Activated naive CD4-positive, alpha-beta T cell treated with anti-CD3 and anti-CD28 coated beads, Interleukin-2, amount 50 U/mL, for 72 hours (primary cell): Measurements from ENCODE around the gene UBE3B. TPM values are rescaled to one million over a fixed set of nuclear protein-coding genes. Genes with fewer than 3 reads are reported as not detected.
A peak's percentile ranks its signal among the peaks of the same experiment; 100 is the strongest.

Experiments used
- ATAC-seq, 2 donors: fragments of 150-1000 bp; cut with Tn5 transposase; 2 replicates each; pipeline ENCODE4 v1.10.0; 2021; ENCODE audit warnings: mild to moderate bottlenecking in 2 of 2, moderate library complexity in 2 of 2
- DNase-seq, 2 donors: peaks; one replicate each; pipeline ENCODE4 v3.0.0; 2021 to 2022; ENCODE audit warnings: low spot score in 2 of 2
- H3K27ac Mint-ChIP-seq, 2 donors: one replicate each; pipeline ENCODE4 v1.8.0; 2022; ENCODE audit warnings: mild to moderate bottlenecking in 2 of 2, mixed read lengths in 2 of 2
- H3K36me3 Mint-ChIP-seq, 2 donors: one replicate each; pipeline ENCODE4 v1.8.0; 2022; ENCODE audit warnings: mixed read lengths in 2 of 2
- H3K9me3 Mint-ChIP-seq, 2 donors: one replicate each; pipeline ENCODE4 v1.8.0; 2022; ENCODE audit warnings: mixed read lengths in 2 of 2
- total RNA-seq, 2 donors: library from RNA; stranded (reverse); gene quantifications; one replicate each; pipeline ENCODE4 v1.2.3, GENCODE V29; 2022

The UBE3B gene
- total RNA-seq, 2 donors from 2014 or later, result 28.8 to 37.6 TPM

GRCh38 chr12:109527489-109528123 lies 50.2 kb downstream of the UBE3B start:
- Mint-ChIP-seq H3K9me3 (no peaks in the 10 kb centered on the region), H3K36me3 (no peaks in the 10 kb centered on the region), H3K27ac (peak overlapping the region in 1 of 2 donors; percentile 91)
- ATAC-seq (no peak), DNase-seq (no peak)

DNA sequence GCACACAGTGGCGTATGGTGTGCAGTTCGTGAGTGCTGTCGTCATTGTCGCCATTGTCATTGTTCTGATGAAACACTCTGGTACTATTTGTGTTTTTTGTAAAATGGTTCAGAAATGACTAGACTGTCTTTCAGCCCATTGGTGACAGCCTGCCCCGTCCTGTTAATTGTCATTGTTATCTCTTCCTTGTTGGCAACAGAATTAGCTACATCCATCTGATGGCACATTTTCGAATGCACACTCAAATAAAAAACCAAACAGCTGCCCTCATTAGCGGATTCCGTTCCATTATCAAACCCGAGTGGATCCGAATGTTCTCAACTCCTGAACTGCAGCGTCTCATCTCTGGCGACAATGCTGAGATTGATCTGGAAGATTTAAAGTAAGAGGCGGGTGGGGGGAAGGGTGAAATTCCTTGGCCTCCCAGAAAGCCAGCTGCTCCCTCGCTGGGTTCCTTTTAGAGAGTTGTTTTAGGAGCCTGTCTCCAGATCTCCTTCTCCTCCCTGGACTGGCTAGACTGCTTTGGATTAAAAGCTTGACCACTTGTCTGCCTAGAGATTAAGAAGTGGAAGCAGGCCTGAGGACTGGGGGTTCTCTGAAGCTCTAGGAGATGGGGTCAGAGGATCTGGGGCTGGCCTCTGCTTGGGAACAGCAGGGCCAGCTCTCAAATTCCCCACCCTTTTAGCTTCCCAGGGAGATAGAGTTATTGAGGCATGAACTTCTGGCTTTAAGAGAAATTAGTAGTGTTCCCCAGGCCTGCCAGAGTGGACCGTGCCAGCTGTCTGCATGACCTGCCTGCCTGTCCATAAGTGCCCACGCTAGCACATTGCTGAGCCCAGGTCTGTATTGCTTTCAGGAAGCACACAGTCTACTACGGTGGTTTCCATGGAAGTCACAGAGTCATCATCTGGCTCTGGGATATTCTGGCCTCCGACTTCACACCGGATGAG lies 52.5 kb downstream of the UBE3B start:
- Mint-ChIP-seq H3K27ac (peak overlapping the region in 1 of 2 donors; percentile 30), H3K9me3 (no peaks in the 10 kb centered on the region), H3K36me3 (no peaks in the 10 kb centered on the region)
- no peak for ATAC-seq
- DNase-seq, result no peak

- DNase-seq (no peak), ATAC-seq (no peak)
- H3K36me3 Mint-ChIP-seq, result no peaks in the 10 kb centered on the region
- H3K27ac Mint-ChIP-seq, result no peak overlapping the region
- H3K9me3 Mint-ChIP-seq, result no peaks in the 10 kb centered on the region
Measured at GRCh38 chr12:109531411-109531810, 54.0 kb downstream of the UBE3B start.

- Mint-ChIP-seq H3K36me3 (no peaks in the 10 kb centered on the region), H3K9me3 (no peaks in the 10 kb centered on the region), H3K27ac (no peak overlapping the region)
- no peak for ATAC-seq
- DNase-seq, result no peak
Measured at GRCh38 chr12:109532721-109533486, 55.5 kb downstream of the UBE3B start.

GRCh38 chr12:109533487-109533740 lies 56.0 kb downstream of the UBE3B start:
- H3K9me3 Mint-ChIP-seq, result no peaks in the 10 kb centered on the region
- H3K27ac Mint-ChIP-seq, result peak overlapping the region in 1 of 2 donors; percentile 14
- ATAC-seq, result no peak
- no peak for DNase-seq
- no peaks in the 10 kb centered on the region for H3K36me3 Mint-ChIP-seq

GRCh38 chr12:109534456-109534855 lies 57.0 kb downstream of the UBE3B start:
- Mint-ChIP-seq H3K36me3 (no peaks in the 10 kb centered on the region), H3K27ac (peak overlapping the region in 1 of 2 donors; percentile 29), H3K9me3 (no peaks in the 10 kb centered on the region)
- no peak for ATAC-seq
- no peak for DNase-seq

DNA sequence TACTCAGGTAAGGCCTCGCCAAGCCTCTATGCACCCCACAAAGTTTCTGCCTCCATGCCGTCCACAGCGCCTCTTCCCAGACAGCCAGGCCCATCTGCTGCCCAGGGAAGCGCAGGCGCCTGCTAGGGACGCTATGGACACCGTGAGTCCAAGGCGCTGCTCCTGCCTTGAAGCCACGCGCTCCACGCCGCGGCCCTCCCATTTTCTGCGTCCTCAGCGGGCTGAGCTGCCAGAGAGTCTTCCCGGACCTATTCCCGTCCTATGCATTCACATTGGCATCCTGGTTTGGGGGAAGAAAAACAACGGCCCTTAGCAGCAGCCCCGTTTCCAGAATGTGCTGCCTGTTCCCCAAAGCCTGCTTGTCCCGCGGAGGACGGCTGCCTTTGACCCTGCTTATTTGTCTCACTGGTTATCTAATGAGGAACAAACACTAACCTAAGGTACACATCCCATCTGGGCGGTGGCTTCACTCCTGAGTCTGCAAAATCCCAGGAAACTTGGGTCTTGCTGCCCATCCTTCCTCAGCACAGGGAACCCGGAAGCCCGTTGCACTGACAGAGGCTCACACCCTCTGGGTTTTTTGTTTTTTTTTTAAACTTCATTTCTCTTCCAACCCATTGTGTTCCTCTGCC lies 57.9 kb downstream of the UBE3B start:
- Mint-ChIP-seq H3K36me3 (no peaks in the 10 kb centered on the region), H3K9me3 (no peaks in the 10 kb centered on the region), H3K27ac (peak overlapping the region in 1 of 2 donors; percentile 44)
- DNase-seq (no peak), ATAC-seq (no peak)

GRCh38 chr12:109535863-109536250 lies 58.4 kb downstream of the UBE3B start:
- H3K27ac Mint-ChIP-seq, result no peak overlapping the region
- no peak for ATAC-seq
- DNase-seq, result no peak
- no peaks in the 10 kb centered on the region for H3K36me3 Mint-ChIP-seq
- no peaks in the 10 kb centered on the region for H3K9me3 Mint-ChIP-seq

GRCh38 chr12:109537136-109537535 lies 59.7 kb downstream of the UBE3B start:
- ATAC-seq (no peak), DNase-seq (no peak)
- no peaks in the 10 kb centered on the region for H3K9me3 Mint-ChIP-seq
- H3K27ac Mint-ChIP-seq, result no peak overlapping the region
- no peaks in the 10 kb centered on the region for H3K36me3 Mint-ChIP-seq

DNA sequence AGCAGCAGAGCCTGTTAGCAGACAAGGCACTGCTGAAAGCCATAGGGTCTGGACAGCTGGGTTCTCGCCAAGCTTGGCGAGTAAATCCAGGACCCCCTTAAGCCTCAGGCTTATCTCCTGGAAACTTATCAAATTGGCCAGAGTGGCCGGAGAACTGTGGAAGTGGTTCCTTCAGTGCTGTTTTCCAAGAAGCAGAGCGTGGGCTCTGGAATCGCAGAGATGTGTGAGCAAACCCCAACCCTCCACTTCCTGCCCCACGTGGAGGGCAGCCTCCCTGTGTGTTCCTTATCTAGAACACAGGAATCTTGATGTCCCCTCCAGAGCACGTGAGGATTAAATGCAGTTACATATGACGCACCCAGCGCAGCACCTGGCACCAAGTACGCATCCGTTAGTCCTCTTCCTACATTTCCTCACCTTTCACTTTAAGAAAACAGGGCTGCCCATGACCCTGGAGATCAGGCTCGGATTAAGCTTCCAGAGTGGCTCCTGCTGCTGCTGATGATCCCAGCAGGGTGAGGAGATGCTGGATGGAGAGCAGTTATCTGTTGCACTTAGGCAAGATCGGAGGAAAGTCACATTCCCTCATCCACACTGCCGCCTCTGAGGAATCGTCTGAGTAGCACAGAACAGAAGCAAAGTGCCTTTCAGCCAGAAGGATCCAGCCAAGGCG lies 60.9 kb downstream of the UBE3B start:
- no peak for DNase-seq
- no peak overlapping the region for H3K27ac Mint-ChIP-seq
- no peak for ATAC-seq
- no peaks in the 10 kb centered on the region for H3K36me3 Mint-ChIP-seq
- no peaks in the 10 kb centered on the region for H3K9me3 Mint-ChIP-seq

GRCh38 chr12:109539508-109539907 lies 62.1 kb downstream of the UBE3B start:
- ATAC-seq (no peak), DNase-seq (no peak)
- Mint-ChIP-seq H3K27ac (no peak overlapping the region), H3K9me3 (no peaks in the 10 kb centered on the region), H3K36me3 (no peaks in the 10 kb centered on the region)

- no peak for ATAC-seq
- no peaks in the 10 kb centered on the region for H3K36me3 Mint-ChIP-seq
- peak overlapping the region in 1 of 2 donors; percentile 36 for H3K27ac Mint-ChIP-seq
- no peak for DNase-seq
- no peaks in the 10 kb centered on the region for H3K9me3 Mint-ChIP-seq
Measured at GRCh38 chr12:109540526-109541412, 63.3 kb downstream of the UBE3B start.

DNA sequence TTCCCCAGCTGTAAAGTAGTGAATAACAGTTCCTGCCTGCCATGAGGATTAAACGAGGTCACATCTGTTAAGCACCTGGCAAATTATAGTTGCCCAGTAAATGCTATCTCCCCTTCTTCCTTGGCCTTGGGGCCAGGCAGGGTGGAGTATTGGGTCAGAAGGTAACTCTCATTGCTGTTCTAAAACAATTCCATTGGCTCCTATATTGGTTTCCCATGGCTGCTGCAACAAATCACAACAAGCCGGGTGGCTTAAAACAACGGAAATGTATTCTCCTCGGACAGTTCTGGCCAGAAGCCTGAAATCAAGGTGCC lies 63.9 kb downstream of the UBE3B start:
- Mint-ChIP-seq H3K36me3 (no peaks in the 10 kb centered on the region), H3K27ac (no peak overlapping the region), H3K9me3 (no peaks in the 10 kb centered on the region)
- DNase-seq (no peak), ATAC-seq (no peak)

DNA sequence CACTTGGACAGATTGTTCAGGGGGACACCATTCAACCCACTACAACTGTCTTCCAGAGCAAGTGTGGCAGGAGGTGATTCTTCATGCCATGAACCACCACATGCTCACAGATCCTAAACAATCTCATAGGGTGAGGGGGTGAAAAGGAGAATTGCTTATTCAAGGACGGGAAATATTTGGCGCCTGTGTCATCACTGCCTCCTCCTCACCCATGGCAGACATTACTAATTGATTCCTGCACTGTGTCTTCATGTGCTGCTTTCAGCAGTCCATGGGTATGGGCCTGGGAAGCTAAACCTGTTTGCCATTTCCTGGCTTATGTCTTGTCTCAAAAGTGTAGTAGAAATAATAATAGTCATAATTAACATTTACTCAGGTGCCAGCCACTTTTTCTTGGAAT lies 64.6 kb downstream of the UBE3B start:
- H3K9me3 Mint-ChIP-seq, result no peaks in the 10 kb centered on the region
- H3K27ac Mint-ChIP-seq, result no peak overlapping the region
- no peaks in the 10 kb centered on the region for H3K36me3 Mint-ChIP-seq
- ATAC-seq (no peak), DNase-seq (no peak)

DNA sequence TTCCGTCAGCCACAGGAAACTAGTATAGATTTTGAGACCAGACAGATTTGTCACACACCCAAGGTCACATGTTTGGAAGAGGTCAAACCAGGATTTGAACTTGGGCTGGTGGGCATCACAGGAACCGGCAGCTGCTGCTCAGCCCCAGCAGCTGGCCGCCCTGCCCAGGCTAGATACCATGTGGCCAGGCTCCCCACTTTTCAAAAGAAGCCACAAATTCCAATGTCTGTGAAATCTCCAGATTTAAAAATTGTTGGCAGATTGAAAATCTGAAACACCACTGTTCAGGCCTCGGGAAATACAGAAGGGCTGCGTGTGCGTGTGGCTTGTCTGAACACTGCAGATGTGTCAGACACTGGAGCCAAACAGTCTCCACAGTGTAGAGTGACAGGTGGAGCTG lies 65.4 kb downstream of the UBE3B start:
- DNase-seq (no peak), ATAC-seq (no peak)
- H3K27ac Mint-ChIP-seq, result no peak overlapping the region
- H3K36me3 Mint-ChIP-seq, result no peaks in the 10 kb centered on the region
- H3K9me3 Mint-ChIP-seq, result no peaks in the 10 kb centered on the region
